ENCODE results near the gene SFXN5.
"Not testable (repeated sequence)": the region's sequence is repeated elsewhere in the genome, so short reads cannot be mapped to it uniquely, and the experiment has no call there.

SFXN5 gene

DNA sequence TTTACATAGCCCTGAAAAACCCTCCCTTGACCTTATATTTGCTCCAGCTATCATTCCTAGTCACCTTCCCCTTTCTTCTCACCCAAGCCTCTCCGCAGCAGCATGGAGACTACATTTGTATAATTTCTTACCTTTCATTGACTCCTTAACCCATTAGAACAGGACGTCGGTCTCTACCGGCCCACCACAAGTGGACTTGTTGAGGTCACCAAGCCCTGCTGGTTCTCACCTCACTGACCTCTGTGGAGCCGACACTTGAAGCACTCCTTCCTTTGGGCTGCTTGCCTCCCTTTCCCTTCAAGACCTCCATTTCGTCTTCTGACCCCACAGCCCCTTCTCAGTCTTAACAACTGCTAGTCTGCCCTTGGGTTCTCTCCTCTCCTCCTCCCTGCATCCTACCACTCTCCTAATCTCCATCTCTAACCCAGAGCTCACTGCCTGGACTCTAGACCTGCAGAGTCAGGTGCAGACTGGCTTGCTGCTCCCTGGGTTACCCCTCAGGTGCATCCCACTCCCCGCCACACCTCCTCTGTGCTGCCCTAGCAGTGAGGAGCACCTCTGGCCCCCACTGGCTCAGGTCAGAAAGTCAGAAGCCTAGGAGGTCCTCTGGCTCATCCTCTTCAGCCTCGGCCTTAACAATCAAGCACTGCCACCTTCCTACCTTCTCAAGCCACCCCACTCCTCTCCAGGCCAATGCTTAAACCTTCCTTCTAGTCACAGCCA, 5.3 kb upstream of the SFXN5 start:
- no peak for DNase-seq

DNA sequence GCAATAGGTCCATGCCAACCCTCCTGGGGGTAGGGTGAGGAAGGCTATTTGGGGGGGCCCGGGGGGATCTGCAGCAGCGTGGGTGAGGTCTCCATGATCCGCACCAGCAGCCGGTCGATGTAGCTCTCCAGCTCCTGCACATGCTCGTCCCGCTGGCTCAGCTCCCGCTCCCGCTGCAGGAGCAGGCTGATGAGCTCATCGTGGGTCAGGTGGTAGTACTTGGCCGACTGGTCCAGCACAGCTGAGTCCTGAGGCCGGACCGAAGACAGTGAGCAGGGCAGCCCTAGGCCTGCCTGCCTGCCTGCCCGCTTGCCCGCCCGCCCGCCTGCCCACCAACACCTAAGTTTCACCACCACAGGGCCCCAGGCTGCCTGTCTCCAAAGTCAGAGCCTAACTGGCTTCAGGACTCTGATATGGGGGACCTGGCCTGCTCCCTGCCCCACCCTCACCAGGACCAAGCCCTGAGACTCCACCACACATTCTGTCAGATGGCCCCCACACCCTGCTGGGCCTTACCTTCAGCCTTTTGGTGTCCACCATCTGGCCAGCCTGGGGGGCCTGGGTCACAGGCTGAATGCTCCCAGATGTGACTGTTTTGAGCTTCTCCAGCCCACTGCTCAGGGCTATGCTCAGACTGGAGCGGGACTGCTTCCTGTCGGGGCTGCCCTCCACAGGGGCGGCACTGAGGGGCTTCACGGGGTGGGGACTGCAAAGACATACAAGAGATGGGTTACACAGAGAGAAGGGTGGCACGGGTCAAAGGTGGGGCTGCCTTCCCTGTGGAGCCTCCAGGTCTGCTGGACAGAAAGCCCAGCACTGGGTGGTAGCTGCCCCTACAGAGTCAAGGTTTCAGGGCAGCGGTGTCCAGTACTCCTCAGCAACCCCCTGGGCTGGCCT, 4.2 kb upstream of the SFXN5 start:
- DNase-seq, result no peak

DNA sequence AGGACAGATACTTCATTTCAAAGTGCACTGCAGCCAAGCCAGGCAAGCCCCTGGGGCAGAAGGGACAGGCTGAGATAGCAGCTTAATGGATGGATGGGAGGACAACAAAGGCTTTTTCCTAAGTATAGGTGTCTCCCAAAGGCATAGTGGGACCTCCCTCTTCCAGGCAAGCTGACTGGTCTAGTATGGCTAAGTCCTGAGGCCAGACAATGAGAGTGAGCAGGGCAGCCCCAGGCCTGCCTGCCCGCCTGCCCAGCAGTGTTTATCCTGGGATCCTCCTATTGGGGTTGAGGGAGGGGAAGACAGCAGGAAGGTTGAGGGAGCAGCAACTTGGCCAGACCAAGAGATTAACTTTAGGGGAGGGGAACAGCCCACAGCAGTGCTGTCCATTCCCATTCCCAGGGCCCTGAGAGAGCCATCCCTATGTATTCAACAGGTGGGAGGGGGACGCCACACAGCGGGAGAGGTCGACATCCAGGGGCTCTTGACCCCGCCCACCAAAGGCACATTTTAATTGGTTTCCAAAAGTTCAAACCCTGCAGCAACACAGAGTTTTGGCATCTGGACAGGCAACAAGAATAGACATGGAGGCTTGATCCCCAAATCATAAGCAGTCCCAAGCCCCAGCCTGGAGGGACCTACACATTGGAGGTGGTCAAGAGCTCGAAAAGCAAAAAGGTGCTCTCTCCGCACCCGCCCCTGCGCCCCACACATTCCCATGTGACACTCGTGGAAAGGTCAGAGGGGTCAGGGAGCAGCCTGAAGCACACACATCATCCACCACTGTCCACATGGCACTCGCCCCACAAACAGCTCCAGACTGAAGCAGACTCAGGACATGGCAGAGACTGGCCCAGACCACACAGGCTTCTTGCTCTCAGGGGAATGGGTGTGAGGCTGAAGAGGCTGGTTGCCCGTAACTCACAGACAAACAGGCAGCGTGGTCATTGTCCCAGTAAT, 2.9 kb upstream of the SFXN5 start:
- DNase-seq, result no peak

DNA sequence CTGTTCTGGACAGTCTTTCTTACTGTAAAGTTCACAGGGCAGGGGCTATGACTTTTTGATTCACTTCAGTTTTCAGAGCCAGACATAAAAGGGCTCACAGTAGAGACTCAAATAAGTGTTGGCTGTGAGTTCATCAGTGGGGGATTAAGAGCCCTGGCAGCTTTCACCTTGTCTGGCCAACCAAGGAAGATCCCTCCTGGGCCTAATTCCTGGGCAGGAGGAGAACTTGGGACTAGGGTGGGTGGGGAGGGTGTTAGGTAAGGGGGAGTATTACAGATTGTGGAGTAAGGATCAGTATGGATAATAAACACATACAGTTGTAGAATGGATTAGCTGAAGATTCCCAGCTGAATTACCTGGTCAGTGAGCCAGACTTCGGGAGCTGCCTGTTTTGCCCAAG, 904 bp upstream of the SFXN5 start:
- no peak for DNase-seq

DNA sequence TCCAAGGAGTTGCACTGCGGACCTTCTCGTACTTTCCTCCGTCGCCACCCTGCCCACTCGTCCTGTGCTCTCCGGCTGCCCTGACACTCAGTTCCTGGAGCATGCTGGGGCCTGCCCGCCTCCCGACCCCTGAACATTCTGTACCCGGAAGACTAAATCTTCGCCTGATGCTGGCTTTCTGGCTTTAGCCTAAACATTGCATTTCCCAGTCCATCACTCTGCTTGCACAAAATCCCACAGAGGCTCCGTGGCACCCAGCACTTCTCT, 550 bp upstream of the SFXN5 start:
- DNase-seq, result no peak

DNA sequence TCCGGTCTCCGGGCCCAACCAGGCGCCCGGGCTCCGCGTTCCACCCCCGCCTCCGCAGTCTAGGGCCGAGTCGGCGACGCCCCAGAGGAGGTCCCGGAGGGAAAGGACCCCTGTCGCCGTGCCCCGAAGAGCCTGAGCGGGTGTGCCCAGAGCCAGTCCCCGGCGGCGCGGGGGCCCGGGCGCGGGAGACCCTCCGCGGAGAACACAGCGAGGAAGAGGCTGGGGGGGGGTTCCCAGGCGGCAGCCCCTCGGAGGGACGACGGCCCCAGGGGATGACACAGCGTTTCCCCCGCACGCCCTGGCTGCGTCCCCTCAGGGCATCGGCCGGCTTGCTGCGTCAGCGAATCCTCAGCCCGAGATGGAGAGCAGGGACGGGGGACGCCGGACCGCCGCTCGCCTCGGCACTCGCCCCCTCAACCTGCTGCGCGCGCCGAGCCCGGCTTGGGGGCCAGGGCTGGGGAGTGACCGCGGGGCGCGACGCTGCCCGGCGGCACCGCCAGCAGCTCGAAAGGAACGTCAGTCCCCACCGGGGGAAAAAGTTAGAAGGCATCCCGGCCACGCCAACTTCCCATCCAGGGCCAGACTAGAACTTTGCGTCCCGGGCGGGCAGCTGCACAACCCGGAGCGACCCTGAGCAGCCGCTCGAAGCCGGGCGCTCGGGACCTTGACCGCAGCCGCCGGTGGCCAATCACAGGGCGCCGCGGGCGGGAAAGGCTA, 711 bp downstream of the SFXN5 start:
- peak; percentile 24 for DNase-seq

GRCh38 chr2:73069855-73070642, 1.5 kb downstream of the SFXN5 start:
- no peak for DNase-seq

GRCh38 chr2:73069041-73069854, 2.3 kb downstream of the SFXN5 start:
- no peak for DNase-seq

DNA sequence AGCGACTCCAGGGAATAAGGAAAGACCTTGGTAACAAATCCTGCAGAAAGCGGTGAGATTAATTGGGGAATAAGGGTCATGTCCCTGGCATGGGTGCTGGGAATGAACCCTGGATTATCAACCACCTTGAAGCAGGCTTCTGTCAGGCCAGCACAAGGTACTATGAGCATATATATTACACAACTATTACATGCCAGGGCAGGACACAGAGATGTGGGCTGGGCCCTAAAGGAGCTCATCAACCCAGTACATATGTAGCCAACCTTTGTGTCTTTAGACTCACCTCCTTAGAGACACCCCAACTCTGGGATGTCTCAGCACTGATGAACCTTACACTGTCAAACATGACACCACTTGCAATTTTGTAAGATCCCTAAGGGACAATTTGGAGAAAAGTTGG, 3.4 kb downstream of the SFXN5 start:
- DNase-seq, result no peak

DNA sequence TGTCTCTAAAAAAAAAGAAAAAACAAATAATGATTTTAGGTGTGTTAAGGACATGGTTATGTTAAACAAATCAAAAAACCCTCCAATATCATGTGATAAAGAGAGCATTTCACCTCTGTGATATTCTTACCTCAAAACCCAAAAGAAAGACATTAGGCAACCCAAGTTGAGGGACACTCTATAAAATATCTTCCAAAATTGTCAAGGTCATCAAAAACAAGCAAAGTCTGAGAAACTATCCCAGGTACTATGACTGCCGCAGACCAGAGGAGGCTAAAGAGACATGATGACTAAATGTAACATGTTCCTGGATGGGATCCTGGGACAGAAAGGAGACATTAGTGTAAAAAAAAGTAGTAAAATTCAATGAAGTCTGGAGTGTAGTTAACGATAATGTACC, 4.5 kb downstream of the SFXN5 start:
- DNase-seq, result no peak

DNA sequence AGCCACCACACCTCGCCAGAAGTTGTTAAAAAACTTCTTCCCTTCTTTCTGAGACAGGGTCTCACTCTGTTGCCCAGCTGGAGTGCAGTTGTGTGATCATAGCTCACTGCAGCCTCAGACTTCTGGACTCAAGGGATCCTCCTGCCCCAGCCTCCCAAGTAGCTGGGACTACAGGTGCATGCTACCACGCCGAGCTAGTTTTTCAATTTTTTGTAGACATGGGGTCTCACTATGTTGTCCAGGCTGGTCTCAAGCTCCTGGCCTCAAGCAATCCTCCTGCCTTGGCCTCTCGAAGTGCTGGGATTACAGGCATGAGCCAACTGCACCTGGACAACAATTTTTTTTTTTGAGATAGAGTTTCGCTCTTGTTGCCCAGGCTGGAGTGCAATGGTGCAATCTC, 6.4 kb downstream of the SFXN5 start:
- DNase-seq, result not testable (repeated sequence)

DNA sequence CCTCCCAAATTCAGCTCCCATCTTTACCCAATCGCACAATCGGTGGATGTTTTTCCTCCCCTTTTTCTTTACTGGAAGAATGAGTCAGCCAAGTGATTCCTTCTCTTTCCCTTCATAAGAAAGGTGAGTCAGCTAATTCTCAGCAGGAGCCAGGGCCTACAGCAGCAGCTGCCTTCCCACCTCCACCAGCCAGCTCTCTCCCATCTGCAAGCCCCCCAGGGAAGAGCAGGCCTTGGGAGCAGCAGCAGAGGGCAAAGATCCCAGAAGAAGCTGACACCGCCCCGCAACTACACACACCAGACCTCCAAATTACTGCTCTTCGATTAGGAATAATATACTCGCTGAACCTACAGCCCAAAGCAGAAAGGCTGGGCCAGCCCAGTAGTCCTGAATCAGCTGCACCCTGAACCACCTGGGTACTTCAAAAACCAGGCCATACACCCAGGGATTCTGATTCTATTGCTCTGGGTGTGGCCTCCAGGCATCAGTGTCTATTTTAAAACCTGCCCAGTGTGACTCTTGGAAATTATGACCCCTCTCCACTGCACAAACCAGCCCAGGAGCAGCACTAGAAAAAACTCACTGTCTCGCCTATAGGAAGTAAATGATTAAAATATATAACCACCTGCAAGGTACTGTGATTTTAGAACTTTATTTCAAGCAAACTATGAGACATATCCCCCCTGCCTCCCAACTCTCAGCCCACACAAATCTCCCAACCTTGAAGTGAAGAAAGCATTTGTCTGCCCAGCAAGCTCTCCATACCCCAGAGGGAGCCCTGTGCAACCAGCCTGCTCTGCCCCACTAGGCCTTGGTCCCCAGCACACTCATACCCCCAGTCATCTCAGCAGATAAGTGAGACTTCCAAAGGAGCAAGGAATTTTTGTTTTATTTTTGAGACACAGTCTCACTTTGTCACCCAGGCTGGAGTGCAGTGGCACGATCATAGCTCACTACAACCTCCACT, 7.3 kb downstream of the SFXN5 start:
- peak; percentile 35 for DNase-seq

GRCh38 chr2:73063472-73063871, 8.0 kb downstream of the SFXN5 start:
- DNase-seq, result no peak

GRCh38 chr2:73059106-73059505, 12.4 kb downstream of the SFXN5 start:
- DNase-seq, result no peak

GRCh38 chr2:73054980-73055379, 16.5 kb downstream of the SFXN5 start:
- no peak for DNase-seq

GRCh38 chr2:73053316-73054114, 18.0 kb downstream of the SFXN5 start:
- no peak for DNase-seq

DNA sequence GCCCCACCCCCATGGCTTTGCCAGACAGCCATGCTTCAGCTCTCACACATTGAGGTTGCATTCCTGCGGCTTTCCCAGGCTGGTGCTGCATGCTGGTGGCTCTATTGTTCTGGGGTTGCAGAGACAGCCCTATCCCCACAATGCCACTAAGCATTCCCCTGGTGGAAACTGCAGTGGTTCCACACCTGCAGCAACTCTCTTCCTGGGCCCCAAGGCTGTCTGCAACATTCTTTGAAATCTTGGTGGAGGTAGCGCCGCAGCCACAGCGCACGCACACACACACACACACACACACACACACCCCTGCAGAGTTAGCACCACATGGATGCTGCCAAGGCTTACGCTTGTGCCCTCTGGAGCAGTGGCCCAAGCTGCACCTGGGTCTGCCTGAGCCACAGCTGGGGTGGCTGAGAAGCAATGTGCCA, 21.4 kb downstream of the SFXN5 start:
- DNase-seq, result no peak

GRCh38 chr2:73043929-73044832, 27.3 kb downstream of the SFXN5 start:
- DNase-seq, result no peak

Measured in NCI-H2171 (cell line).